ENCODE results near the gene POLA2. TPM values are rescaled to one million over a fixed set of nuclear protein-coding genes. Genes with fewer than 3 reads are reported as not detected.

The POLA2 gene
- total RNA-seq, 1 experiment from 2014 or later, result 25.3 TPM

- intact Hi-C loops (cut with micrococcal nuclease; ENCODE audit: unreplicated experiment), result loop anchor here (5.0 kb wide), 1 partner anchor 134 kb away; the partner anchor contains the start of gene ZNHIT2
- ChIA-PET POLR2A (interaction anchor here (0.9 kb wide), 1 partner anchor 10 kb away, joined by 3 read pairs; the partner anchor contains the start of gene POLA2), CTCF (interaction anchor here (0.9 to 2.6 kb wide), 6 partner anchors 11 to 82 kb away, joined by 3 to 27 read pairs (median 6); partner anchors contain the start of genes DPF2 and POLA2)
- no peak overlapping the region for H3K4me3 Mint-ChIP-seq (ENCODE audit: unreplicated experiment)
- H3K27ac Mint-ChIP-seq (ENCODE audit: unreplicated experiment), result no peak overlapping the region
- no peaks in the 10 kb centered on the region for H3K9me3 Mint-ChIP-seq (ENCODE audit: unreplicated experiment)
- H3K9me3 ChIP-seq, result no peaks in the 10 kb centered on the region
- no peak for TF ChIP-seq CTCF (IDR thresholded peaks at IDR 0.05; ENCODE audit: insufficient read depth in 1 of 2, low read depth in 1 of 2, low read length in 1 of 2, severe bottlenecking in 1 of 2, unreplicated experiment in 1 of 2)
- no peaks in the 10 kb centered on the region for H3K36me3 ChIP-seq (ENCODE audit: control insufficient read depth, insufficient read depth, low read length)
- peaks cover 3% of the 10 kb centered on the region for H3K4me1 Mint-ChIP-seq (ENCODE audit: low read depth, unreplicated experiment)
- no peaks in the 10 kb centered on the region for H3K27me3 ChIP-seq (replicated peaks; ENCODE audit: control insufficient read depth, insufficient read depth, low read length)
- H3K27me3 Mint-ChIP-seq (ENCODE audit: insufficient read depth, unreplicated experiment), result no peaks in the 10 kb centered on the region
- no peaks in the 10 kb centered on the region for H3K36me3 Mint-ChIP-seq (ENCODE audit: insufficient read depth, unreplicated experiment)
- no peak overlapping the region for H3K4me3 ChIP-seq (ENCODE audit: low read depth, low read length)
- BruUV-seq (replicated peaks), result no TSS peak
- H3K4me1 ChIP-seq, result peaks cover 12% of the 10 kb centered on the region
- no peak for DNase-seq
These were observed 10.3 kb upstream of the POLA2 start for GRCh38 chr11:65251476-65251875.

GRCh38 chr11:65254724-65255123 lies 7.0 kb upstream of the POLA2 start:
- Mint-ChIP-seq H3K27me3 (ENCODE audit: insufficient read depth, unreplicated experiment) (no peaks in the 10 kb centered on the region), H3K4me3 (ENCODE audit: unreplicated experiment) (no peak overlapping the region), H3K9me3 (ENCODE audit: unreplicated experiment) (no peaks in the 10 kb centered on the region), H3K4me1 (ENCODE audit: low read depth, unreplicated experiment) (no peaks in the 10 kb centered on the region), H3K36me3 (ENCODE audit: insufficient read depth, unreplicated experiment) (no peaks in the 10 kb centered on the region), H3K27ac (ENCODE audit: unreplicated experiment) (no peak overlapping the region)
- no peak for TF ChIP-seq CTCF (IDR thresholded peaks at IDR 0.05; ENCODE audit: insufficient read depth in 1 of 2, low read depth in 1 of 2, low read length in 1 of 2, severe bottlenecking in 1 of 2, unreplicated experiment in 1 of 2)
- Histone ChIP-seq H3K4me1 (no peaks in the 10 kb centered on the region), H3K36me3 (ENCODE audit: control insufficient read depth, insufficient read depth, low read length) (no peaks in the 10 kb centered on the region), H3K27me3 (replicated peaks; ENCODE audit: control insufficient read depth, insufficient read depth, low read length) (no peaks in the 10 kb centered on the region), H3K4me3 (ENCODE audit: low read depth, low read length) (no peak overlapping the region), H3K9me3 (no peaks in the 10 kb centered on the region)
- CTCF ChIA-PET, result interaction anchor here (0.5 to 1.2 kb wide), 2 partner anchors 30 to 410 kb away, joined by 3 to 4 read pairs; no protein-coding TSS in a partner anchor
- POLR2A ChIA-PET, result no interaction called here
- no peak for DNase-seq
- BruUV-seq (replicated peaks), result no TSS peak
- intact Hi-C loops (cut with micrococcal nuclease; ENCODE audit: unreplicated experiment), result loop anchor here (1.0 to 5.0 kb wide), 3 partner anchors 29 to 137 kb away; partner anchors contain the start of gene ZNHIT2

- no TSS peak for BruUV-seq (replicated peaks)
- no peak overlapping the region for H3K4me3 Mint-ChIP-seq (ENCODE audit: unreplicated experiment)
- Histone ChIP-seq H3K4me1 (no peaks in the 10 kb centered on the region), H3K27me3 (replicated peaks; ENCODE audit: control insufficient read depth, insufficient read depth, low read length) (no peaks in the 10 kb centered on the region), H3K4me3 (ENCODE audit: low read depth, low read length) (no peak overlapping the region), H3K36me3 (ENCODE audit: control insufficient read depth, insufficient read depth, low read length) (no peaks in the 10 kb centered on the region), H3K9me3 (no peaks in the 10 kb centered on the region)
- no peaks in the 10 kb centered on the region for H3K9me3 Mint-ChIP-seq (ENCODE audit: unreplicated experiment)
- POLR2A ChIA-PET, result no interaction called here
- no peak overlapping the region for H3K27ac Mint-ChIP-seq (ENCODE audit: unreplicated experiment)
- peaks cover 7% of the 10 kb centered on the region for H3K36me3 Mint-ChIP-seq (ENCODE audit: insufficient read depth, unreplicated experiment)
- no peak for TF ChIP-seq CTCF (IDR thresholded peaks at IDR 0.05; ENCODE audit: insufficient read depth in 1 of 2, low read depth in 1 of 2, low read length in 1 of 2, severe bottlenecking in 1 of 2, unreplicated experiment in 1 of 2)
- no peak for DNase-seq
- peaks cover 6% of the 10 kb centered on the region for H3K4me1 Mint-ChIP-seq (ENCODE audit: low read depth, unreplicated experiment)
- intact Hi-C loops (cut with micrococcal nuclease; ENCODE audit: unreplicated experiment), result no loop called here
- CTCF ChIA-PET, result interaction anchor here (0.7 to 1.2 kb wide), 2 partner anchors 16 to 33 kb away, joined by 4 to 7 read pairs; no protein-coding TSS in a partner anchor
- H3K27me3 Mint-ChIP-seq (ENCODE audit: insufficient read depth, unreplicated experiment), result no peaks in the 10 kb centered on the region
These were observed 2.8 kb upstream of the POLA2 start for GRCh38 chr11:65258988-65259387.
